KG1 (cell line): Measurements from ENCODE around the gene CMIP.

ENCODE experiments used
- DNase-seq: peaks from one replicate; lab custom pipeline; 2025; lab: John Stamatoyannopoulos, UW

The CMIP gene

GRCh38 chr16:81638286-81638945 is 193.8 kb downstream of the CMIP start:
- DNase-seq, result no peak

GRCh38 chr16:81639348-81639747 is 194.7 kb downstream of the CMIP start:
- no peak for DNase-seq

GRCh38 chr16:81639931-81640680 is 195.5 kb downstream of the CMIP start:
- no peak for DNase-seq

GRCh38 chr16:81640681-81641070 is 196.1 kb downstream of the CMIP start:
- DNase-seq, result no peak

GRCh38 chr16:81641395-81642106 is 196.9 kb downstream of the CMIP start:
- DNase-seq, result no peak

GRCh38 chr16:81642107-81642436 is 197.5 kb downstream of the CMIP start:
- DNase-seq, result no peak

GRCh38 chr16:81642943-81643342 is 198.3 kb downstream of the CMIP start:
- DNase-seq, result no peak

GRCh38 chr16:81645266-81645694 is 200.7 kb downstream of the CMIP start:
- DNase-seq, result no peak

- no peak for DNase-seq
Observed at GRCh38 chr16:81645925-81646324, 201.3 kb downstream of the CMIP start.

GRCh38 chr16:81646561-81646960 is 202.0 kb downstream of the CMIP start:
- DNase-seq, result no peak

GRCh38 chr16:81647527-81647926 is 202.9 kb downstream of the CMIP start:
- no peak for DNase-seq

GRCh38 chr16:81649561-81650184 is 205.1 kb downstream of the CMIP start:
- no peak for DNase-seq

GRCh38 chr16:81650281-81650680 is 205.7 kb downstream of the CMIP start:
- no peak for DNase-seq

- DNase-seq, result no peak
Observed at GRCh38 chr16:81650982-81651562, 206.5 kb downstream of the CMIP start.

- DNase-seq, result no peak
Observed at GRCh38 chr16:81651758-81652718, 207.4 kb downstream of the CMIP start.

- DNase-seq, result no peak
Observed at GRCh38 chr16:81652798-81653505, 208.3 kb downstream of the CMIP start.

- no peak for DNase-seq
Observed at GRCh38 chr16:81654346-81654745, 209.7 kb downstream of the CMIP start.

GRCh38 chr16:81655469-81656162 is 211.0 kb downstream of the CMIP start:
- no peak for DNase-seq

GRCh38 chr16:81657224-81657623 is 212.6 kb downstream of the CMIP start:
- DNase-seq, result no peak

GRCh38 chr16:81657781-81658180 is 213.2 kb downstream of the CMIP start:
- DNase-seq, result no peak
